ENCODE data around the gene NLE1.

- TF ChIP-seq CTCF (conservative IDR thresholded peaks at IDR 0.05; ENCODE audit: low read length) (no peak), EZH2phosphoT487 (IDR thresholded peaks at IDR 0.05; ENCODE audit: borderline replicate concordance) (no peak)
Measured at GRCh38 chr17:35087731-35088355, 54.3 kb downstream of the NLE1 start.

Measured in Loucy (cell line).